GM19035 (cell line): ENCODE measurements around the gene DIAPH1.

Source experiments
- ATAC-seq: cut with Tn5 transposase; IDR thresholded peaks from one replicate; pipeline ENCODE4 v1.9.1; 2021; ENCODE audit not compliant: unreplicated experiment

The DIAPH1 gene

GRCh38 chr5:141522301-141522700 is 96.5 kb downstream of the DIAPH1 start:
- ATAC-seq: no peak

GRCh38 chr5:141521244-141521781 is 97.5 kb downstream of the DIAPH1 start:
- no peak for ATAC-seq

- no peak for ATAC-seq
Observed at GRCh38 chr5:141519605-141520565, 98.9 kb downstream of the DIAPH1 start.

- ATAC-seq: no peak
Observed at GRCh38 chr5:141518618-141519015, 100.2 kb downstream of the DIAPH1 start.

GRCh38 chr5:141517880-141518617 is 100.8 kb downstream of the DIAPH1 start:
- ATAC-seq: no peak

GRCh38 chr5:141517312-141517711 is 101.5 kb downstream of the DIAPH1 start:
- ATAC-seq: no peak

GRCh38 chr5:141516672-141517025 is 102.2 kb downstream of the DIAPH1 start:
- ATAC-seq: no peak

- no peak for ATAC-seq
Observed at GRCh38 chr5:141515946-141516671, 102.7 kb downstream of the DIAPH1 start.

- ATAC-seq: no peak
Observed at GRCh38 chr5:141515141-141515540, 103.7 kb downstream of the DIAPH1 start.

- no peak for ATAC-seq
Observed at GRCh38 chr5:141514330-141515133, 104.3 kb downstream of the DIAPH1 start.

- no peak for ATAC-seq
Observed at GRCh38 chr5:141513627-141514329, 105.0 kb downstream of the DIAPH1 start.

- ATAC-seq: no peak
Observed at GRCh38 chr5:141512911-141513626, 105.7 kb downstream of the DIAPH1 start.

GRCh38 chr5:141512390-141512910 is 106.3 kb downstream of the DIAPH1 start:
- ATAC-seq: peak; percentile 30

- ATAC-seq: no peak
Observed at GRCh38 chr5:141511771-141512325, 107.0 kb downstream of the DIAPH1 start.

GRCh38 chr5:141510850-141511601 is 107.8 kb downstream of the DIAPH1 start:
- ATAC-seq: no peak

- ATAC-seq: no peak
Observed at GRCh38 chr5:141510160-141510559, 108.6 kb downstream of the DIAPH1 start.

- ATAC-seq: no peak
Observed at GRCh38 chr5:141508798-141509611, 109.8 kb downstream of the DIAPH1 start.
